OCI-LY1 (cell line): ENCODE measurements around the gene RBM34.

Experiments used
- CTCF ChIP-seq: fragments of 200-600 bp; sonication (generic), shearing (Covaris generic); IDR thresholded peaks from 2 replicates; pipeline ENCODE4 v1.5.1; 2017; ENCODE audit warnings: mild to moderate bottlenecking, antibody characterized with exemption, low read length, moderate library complexity, mixed read lengths
- EZH2 ChIP-seq: fragments of 200-600 bp; sonication (generic), shearing (Covaris generic); IDR thresholded peaks from 2 replicates; pipeline ENCODE4 v1.8.0; 2017; ENCODE audit warnings: borderline replicate concordance, mixed run types, mild to moderate bottlenecking, antibody characterized with exemption, low read length, moderate library complexity, mixed read lengths

DNA sequence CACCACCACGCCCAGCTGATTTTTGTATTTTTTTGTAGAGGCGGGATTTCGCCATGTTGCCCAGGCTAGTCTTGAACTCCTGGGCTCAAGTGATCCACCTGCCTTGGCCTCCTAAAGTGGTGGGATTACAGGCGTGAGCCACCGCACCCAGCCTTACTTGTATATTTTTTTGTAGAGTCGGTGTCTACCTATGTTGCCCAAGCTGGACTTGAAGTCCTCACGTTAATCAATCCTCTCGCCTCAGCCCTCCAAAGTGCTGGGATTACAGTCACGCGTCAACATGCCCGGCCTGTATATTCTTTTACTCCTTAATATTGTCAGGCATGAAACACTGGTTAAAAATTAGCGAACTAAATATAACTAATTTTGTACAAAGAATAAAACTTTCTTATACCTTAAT lies 26.9 kb downstream of the RBM34 start:
- no peak for TF ChIP-seq CTCF
- TF ChIP-seq EZH2 = no peak
